NCI-H524 treated with DMSO at 0.1 percent for 48 hours (cell line): ENCODE measurements around the gene SLC25A23.
"Not testable (repeated sequence)": the region's sequence is repeated elsewhere in the genome, so short reads cannot be mapped to it uniquely, and the experiment has no call there.

Experiments used
- DNase-seq: peaks from one replicate; lab custom pipeline; 2025; lab: John Stamatoyannopoulos, UW

SLC25A23 gene

GRCh38 chr19:6457958-6458694, 1.5 kb downstream of the SLC25A23 start:
- no peak for DNase-seq

- no peak for DNase-seq
Measured at GRCh38 chr19:6455924-6456323, 3.7 kb downstream of the SLC25A23 start.

- no peak for DNase-seq
Measured at GRCh38 chr19:6453951-6454565, 5.5 kb downstream of the SLC25A23 start.

GRCh38 chr19:6452899-6453298, 6.7 kb downstream of the SLC25A23 start:
- no peak for DNase-seq

GRCh38 chr19:6452223-6452614, 7.4 kb downstream of the SLC25A23 start:
- DNase-seq = no peak

- no peak for DNase-seq
Measured at GRCh38 chr19:6451583-6452222, 7.9 kb downstream of the SLC25A23 start.

- no peak for DNase-seq
Measured at GRCh38 chr19:6450166-6450565, 9.4 kb downstream of the SLC25A23 start.

- DNase-seq = no peak
Measured at GRCh38 chr19:6448045-6448444, 11.5 kb downstream of the SLC25A23 start.

GRCh38 chr19:6446452-6446851, 13.1 kb downstream of the SLC25A23 start:
- no peak for DNase-seq

- no peak for DNase-seq
Measured at GRCh38 chr19:6443986-6444385, 15.6 kb downstream of the SLC25A23 start.

- no peak for DNase-seq
Measured at GRCh38 chr19:6442087-6442688, 17.4 kb downstream of the SLC25A23 start.

- DNase-seq = no peak
Measured at GRCh38 chr19:6440905-6441304, 18.7 kb downstream of the SLC25A23 start.

- no peak for DNase-seq
Measured at GRCh38 chr19:6439743-6440142, 19.8 kb downstream of the SLC25A23 start.

- DNase-seq = no peak
Measured at GRCh38 chr19:6433663-6434062, 25.9 kb downstream of the SLC25A23 start, which contains the start of gene SLC25A41. Gene SLC25A41, minus strand, starts transcription at chr19:6433763. Its CDS starts 70 bp downstream, at chr19:6433693.

- DNase-seq = no peak
Measured at GRCh38 chr19:6433165-6433564, 26.4 kb downstream of the SLC25A23 start.

GRCh38 chr19:6431891-6432290, 27.7 kb downstream of the SLC25A23 start:
- DNase-seq = no peak

GRCh38 chr19:6429419-6430221, 30.0 kb downstream of the SLC25A23 start:
- DNase-seq = no peak

- DNase-seq = not testable (repeated sequence)
Measured at GRCh38 chr19:6428692-6429418, 30.7 kb downstream of the SLC25A23 start.

- no peak for DNase-seq
Measured at GRCh38 chr19:6427131-6427530, 32.5 kb downstream of the SLC25A23 start.

- no peak for DNase-seq
Measured at GRCh38 chr19:6425732-6426620, 33.6 kb downstream of the SLC25A23 start.
